Endothelial cell of umbilical vein (primary cell): ENCODE results near the gene VWC2.

Experiments used
- CTCF ChIP-seq, 2 donors: IDR thresholded peaks; 1 replicate in 1 of 2; 2 replicates in 1 of 2; pipeline ENCODE4 v1.5.1; 2011; ENCODE audit warnings: low read length in 2 of 2, mild to moderate bottlenecking in 2 of 2, moderate library complexity in 2 of 2, control low read depth in 1 of 2, inconsistent platforms in 1 of 2, low read depth in 1 of 2; ENCODE audit not compliant: insufficient read depth in 1 of 2; ENCODE audit errors: extremely low read depth in 1 of 2
- EZH2 ChIP-seq: IDR thresholded peaks from 2 replicates; pipeline ENCODE4 v1.6.1; 2012; ENCODE audit warnings: borderline replicate concordance, low read depth, mild to moderate bottlenecking, moderate library complexity, low read length, inconsistent platforms; ENCODE audit not compliant: severe bottlenecking
- GATA2 ChIP-seq: IDR thresholded peaks from 2 replicates; pipeline ENCODE4 v1.7.0; 2011; ENCODE audit warnings: low read depth, mild to moderate bottlenecking, moderate library complexity, mixed read lengths, low read length; ENCODE audit not compliant: insufficient read length, insufficient read depth
- JUN ChIP-seq: IDR thresholded peaks from 2 replicates; pipeline ENCODE4 v1.6.1; 2011; ENCODE audit warnings: borderline replicate concordance, low read depth; ENCODE audit not compliant: insufficient read length, insufficient read depth
- POLR2A ChIP-seq: IDR thresholded peaks from 2 replicates; pipeline ENCODE4 v1.6.1; 2012; ENCODE audit warnings: low read depth, mild to moderate bottlenecking, control low read depth, low read length
- POLR2AphosphoS5 ChIP-seq: IDR thresholded peaks from 2 replicates; pipeline ENCODE4 v1.6.1; 2012; ENCODE audit warnings: low read depth, mild to moderate bottlenecking, control low read depth, low read length, moderate library complexity; ENCODE audit not compliant: insufficient read depth
- TF ChIP-seq, protein P1 (sequence below): IDR thresholded peaks from 2 replicates; pipeline ENCODE4 v1.6.1; 2011; ENCODE audit not compliant: insufficient read depth, insufficient read length

DNA sequence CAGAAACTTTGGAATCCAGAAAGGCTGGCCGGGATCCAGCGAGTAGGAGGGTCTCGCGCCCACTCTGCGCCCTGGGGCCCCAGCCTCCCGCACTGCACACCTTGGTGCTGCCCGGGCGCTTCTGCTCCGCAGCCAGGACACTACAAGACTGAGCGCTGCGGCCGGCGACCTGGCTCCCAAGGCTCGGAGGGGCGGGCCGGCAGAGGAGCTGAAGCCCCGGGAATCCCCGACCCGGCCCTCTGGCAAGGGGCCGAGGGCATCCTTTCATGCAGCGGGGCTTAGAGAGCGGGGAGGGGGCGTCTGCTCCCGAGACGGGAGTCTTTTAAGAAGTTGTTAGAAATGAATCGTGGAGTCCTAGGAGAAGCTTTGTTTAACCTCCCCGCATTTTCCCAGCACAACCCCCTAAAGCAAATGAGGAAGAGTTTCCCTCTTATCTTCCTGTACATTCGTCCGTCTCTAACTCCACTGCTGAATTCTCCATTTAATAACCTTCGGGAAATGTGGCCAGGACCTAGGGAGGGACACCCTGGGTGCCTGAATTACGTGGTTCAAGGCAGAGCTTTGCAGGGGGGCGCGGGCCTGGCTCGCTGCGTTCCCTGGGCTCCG, 1.1 kb downstream of the VWC2 start:
- TF ChIP-seq EZH2, result no peak
- TF ChIP-seq POLR2AphosphoS5, result no peak
- TF ChIP-seq CTCF (IDR thresholded peaks at IDR 0.05; ENCODE audit: extremely low read depth in 1 of 2, insufficient read depth in 1 of 2, low read depth in 1 of 2, low read length in 2 of 2), result no peak
- TF ChIP-seq, protein P1, sequence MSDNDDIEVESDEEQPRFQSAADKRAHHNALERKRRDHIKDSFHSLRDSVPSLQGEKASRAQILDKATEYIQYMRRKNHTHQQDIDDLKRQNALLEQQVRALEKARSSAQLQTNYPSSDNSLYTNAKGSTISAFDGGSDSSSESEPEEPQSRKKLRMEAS, result no peak
- TF ChIP-seq POLR2A, result no peak
- no peak for TF ChIP-seq GATA2
- no peak for TF ChIP-seq JUN
